Measurements from ENCODE around the gene SLC38A3. TPM values are rescaled to one million over a fixed set of nuclear protein-coding genes. Genes with fewer than 3 reads are reported as not detected.

The SLC38A3 gene
- total and polyA plus RNA-seq, 2 of the 8 experiments (the other 6 are each of a cell fraction or from before 2014, with no cell fraction given): 1.2 to 3.7 TPM

GRCh38 chr3:50260027-50260941, 55.2 kb downstream of the SLC38A3 start (continued):
- TF ChIP-seq ATF3 (IDR thresholded peaks at IDR 0.05; ENCODE audit: insufficient read depth, low read depth, low read length) (no peak), HDAC6 (IDR thresholded peaks at IDR 0.05; ENCODE audit: low read depth, low read length) (no peak), MAX (IDR thresholded peaks at IDR 0.05) (peak; percentile 49), EP300 (IDR thresholded peaks at IDR 0.05; ENCODE audit: borderline replicate concordance in 1 of 2, low read depth in 2 of 2, low read length in 2 of 2) (peak in 1 of 2 experiments; percentile 9; a peak in 1 of 3 replicates), TAF7 (optimal IDR thresholded peaks at IDR 0.05; ENCODE audit: borderline replicate concordance, low read depth, low read length) (peak; percentile 39), HDAC2 (IDR thresholded peaks at IDR 0.05; ENCODE audit: borderline replicate concordance in 1 of 2, low read depth in 2 of 2, low read length in 2 of 2) (0 out of 4 replicates have a peak, but pooled peaks of 1 of the 2 experiments have one; percentile 10), POLR2AphosphoS5 (IDR thresholded peaks at IDR 0.05; ENCODE audit: low read depth, low read length) (peak; percentile 86), MAFK (IDR thresholded peaks at IDR 0.05; ENCODE audit: low read depth, low read length) (no peak), SIN3A (conservative IDR thresholded peaks at IDR 0.05 in 1 of 2, IDR thresholded peaks at IDR 0.05 in 1 of 2; ENCODE audit: low read depth in 1 of 2, low read length in 2 of 2) (0 out of 4 replicates have a peak, but pooled peaks of 1 of the 2 experiments have one; percentile 2), SIX5 (IDR thresholded peaks at IDR 0.05; ENCODE audit: low read depth, low read length) (no peak), POLR2A (IDR thresholded peaks at IDR 0.05; ENCODE audit: control extremely low read depth in 1 of 2, low read depth in 2 of 2, low read length in 2 of 2) (peak in 1 of 2 experiments; percentile 84; a peak in 2 of 3 replicates), CEBPB (IDR thresholded peaks at IDR 0.05; ENCODE audit: low read depth, low read length) (no peak), CBX5 (IDR thresholded peaks at IDR 0.05; ENCODE audit: low read depth, low read length) (no peak), RNF2 (IDR thresholded peaks at IDR 0.05; ENCODE audit: borderline replicate concordance, low read depth, low read length, missing control alignments, poor library complexity, severe bottlenecking) (no peak), SIRT6 (IDR thresholded peaks at IDR 0.05; ENCODE audit: low read length) (no peak), BACH1 (IDR thresholded peaks at IDR 0.05; ENCODE audit: low read length) (peak; percentile 32; the same call in 1 of the 2 replicates)
- TF ChIP-seq, protein P1, sequence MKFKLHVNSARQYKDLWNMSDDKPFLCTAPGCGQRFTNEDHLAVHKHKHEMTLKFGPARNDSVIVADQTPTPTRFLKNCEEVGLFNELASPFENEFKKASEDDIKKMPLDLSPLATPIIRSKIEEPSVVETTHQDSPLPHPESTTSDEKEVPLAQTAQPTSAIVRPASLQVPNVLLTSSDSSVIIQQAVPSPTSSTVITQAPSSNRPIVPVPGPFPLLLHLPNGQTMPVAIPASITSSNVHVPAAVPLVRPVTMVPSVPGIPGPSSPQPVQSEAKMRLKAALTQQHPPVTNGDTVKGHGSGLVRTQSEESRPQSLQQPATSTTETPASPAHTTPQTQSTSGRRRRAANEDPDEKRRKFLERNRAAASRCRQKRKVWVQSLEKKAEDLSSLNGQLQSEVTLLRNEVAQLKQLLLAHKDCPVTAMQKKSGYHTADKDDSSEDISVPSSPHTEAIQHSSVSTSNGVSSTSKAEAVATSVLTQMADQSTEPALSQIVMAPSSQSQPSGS (IDR thresholded peaks at IDR 0.05; ENCODE audit: low read length): peak; percentile 99
- TF ChIP-seq, protein P2, sequence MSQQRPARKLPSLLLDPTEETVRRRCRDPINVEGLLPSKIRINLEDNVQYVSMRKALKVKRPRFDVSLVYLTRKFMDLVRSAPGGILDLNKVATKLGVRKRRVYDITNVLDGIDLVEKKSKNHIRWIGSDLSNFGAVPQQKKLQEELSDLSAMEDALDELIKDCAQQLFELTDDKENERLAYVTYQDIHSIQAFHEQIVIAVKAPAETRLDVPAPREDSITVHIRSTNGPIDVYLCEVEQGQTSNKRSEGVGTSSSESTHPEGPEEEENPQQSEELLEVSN (IDR thresholded peaks at IDR 0.05): peak; percentile 39; the same call in 1 of the 2 replicates

Measured in H1 (cell line).